ENCODE data around the gene DRC1.

DNA sequence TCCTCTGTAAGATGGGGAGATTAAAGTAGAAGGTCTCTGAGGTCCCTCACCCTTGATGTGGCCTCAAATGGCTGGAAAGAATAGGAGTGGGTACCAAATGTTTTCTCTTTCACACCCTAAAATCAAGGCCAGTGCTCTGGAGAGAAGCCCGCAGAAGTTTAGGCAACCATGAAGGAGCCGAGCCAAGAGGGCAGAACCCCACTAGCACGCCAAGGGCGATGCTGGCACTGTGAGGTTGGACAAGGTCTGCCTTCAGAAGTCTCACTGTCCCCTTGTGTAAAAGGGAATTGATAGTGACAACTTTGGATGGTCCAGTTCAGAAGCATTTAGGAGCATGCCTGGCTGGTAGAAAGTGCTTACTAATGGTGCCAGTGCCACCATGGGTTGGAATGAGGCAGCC lies 92.5 kb downstream of the DRC1 start:
- TF ChIP-seq POLR2AphosphoS5 (IDR thresholded peaks at IDR 0.05; ENCODE audit: borderline replicate concordance, low read depth, low read length) (no peak), EZH2 (IDR thresholded peaks at IDR 0.05) (no peak)

Data from SK-N-MC (cell line).